ENCODE results near the gene PRDM2.

GRCh38 chr1:13700521-13701270 lies 708 bp downstream of the PRDM2 start:
- no peak for TF ChIP-seq CTCF (IDR thresholded peaks at IDR 0.05)
- TF ChIP-seq POLR2AphosphoS5 (IDR thresholded peaks at IDR 0.05) = no peak

Measured in suprapubic skin (tissue), 3 donors.